ENCODE measurements around the gene EFNA3.
A peak's percentile ranks its signal among the peaks of the same experiment; 100 is the strongest.

The EFNA3 gene

GRCh38 chr1:155133799-155134281, 55.2 kb downstream of the EFNA3 start:
- DNase-seq (ENCODE audit: low read depth) = no peak

- no peak for DNase-seq (ENCODE audit: low read depth)
Measured at GRCh38 chr1:155134322-155134721, 55.7 kb downstream of the EFNA3 start.

GRCh38 chr1:155134880-155135414, 56.3 kb downstream of the EFNA3 start:
- DNase-seq (ENCODE audit: low read depth) = peak; percentile 76

- peak; percentile 87 for DNase-seq (ENCODE audit: low read depth)
Measured at GRCh38 chr1:155135415-155136028, 56.9 kb downstream of the EFNA3 start, which contains the start of gene SLC50A1. SLC50A1 (plus strand) TSS chr1:155135852; CDS start chr1:155135912, 60 bp downstream.

GRCh38 chr1:155136748-155137147, 58.1 kb downstream of the EFNA3 start:
- DNase-seq (ENCODE audit: low read depth) = no peak

Measured in stimulated activated CD4-positive, alpha-beta T cell treated with anti-CD3 and anti-CD28 coated beads, Interleukin-2, amount 100 ng/mL, for 4 hours (primary cell).